ENCODE results near the gene HAO2. TPM values are rescaled to one million over a fixed set of nuclear protein-coding genes. Genes with fewer than 3 reads are reported as not detected.
A peak's percentile ranks its signal among the peaks of the same experiment; 100 is the strongest.
"Not testable (repeated sequence)": the region's sequence is repeated elsewhere in the genome, so short reads cannot be mapped to it uniquely, and the experiment has no call there.

Gene HAO2
- total RNA-seq, 2 experiments from 2014 or later: not detected

DNA sequence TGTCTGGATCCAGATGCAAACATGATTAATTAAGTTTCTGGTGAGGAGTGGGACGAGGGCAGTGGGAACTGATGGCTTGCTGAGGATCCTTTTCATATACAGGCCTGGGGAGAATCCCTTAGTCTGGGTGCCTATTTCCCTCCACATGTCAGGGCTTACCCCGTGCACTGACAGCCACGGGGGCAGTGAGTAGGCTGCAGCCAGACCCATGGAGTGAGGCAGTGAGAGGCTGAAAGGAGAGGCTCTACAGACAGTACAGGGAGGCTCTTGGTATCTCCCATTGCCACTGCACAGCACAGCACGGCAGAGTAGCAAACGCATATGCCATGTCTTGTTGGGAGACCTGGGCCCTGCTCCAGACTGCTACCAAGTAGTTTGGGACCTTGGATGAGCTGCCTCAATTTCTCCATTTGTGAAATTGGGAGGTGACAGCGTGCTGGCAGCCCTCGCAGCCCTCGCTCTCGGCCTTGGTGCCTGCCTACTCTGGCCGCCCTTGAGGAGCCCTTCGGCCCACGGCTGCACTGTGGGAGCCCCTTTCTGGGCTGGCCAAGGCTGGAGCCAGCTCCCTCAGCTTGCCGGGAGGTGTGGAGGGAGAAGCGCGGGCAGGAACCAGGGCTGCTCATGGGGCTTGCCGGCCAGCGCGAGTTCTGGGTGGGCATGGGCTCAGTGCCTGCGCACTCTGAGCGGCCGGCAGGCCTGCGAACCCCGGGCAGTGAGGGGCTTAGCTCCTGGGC lies 35.3 kb upstream of the HAO2 start:
- Mint-ChIP-seq H3K27ac (no peak overlapping the region), H3K4me1 (no peaks in the 10 kb centered on the region), H3K4me3 (no peak overlapping the region), H3K36me3 (no peaks in the 10 kb centered on the region), H3K9me3 (no peaks in the 10 kb centered on the region), H3K27me3 (peaks cover 10% of the 10 kb centered on the region)
- no peak for DNase-seq

DNA sequence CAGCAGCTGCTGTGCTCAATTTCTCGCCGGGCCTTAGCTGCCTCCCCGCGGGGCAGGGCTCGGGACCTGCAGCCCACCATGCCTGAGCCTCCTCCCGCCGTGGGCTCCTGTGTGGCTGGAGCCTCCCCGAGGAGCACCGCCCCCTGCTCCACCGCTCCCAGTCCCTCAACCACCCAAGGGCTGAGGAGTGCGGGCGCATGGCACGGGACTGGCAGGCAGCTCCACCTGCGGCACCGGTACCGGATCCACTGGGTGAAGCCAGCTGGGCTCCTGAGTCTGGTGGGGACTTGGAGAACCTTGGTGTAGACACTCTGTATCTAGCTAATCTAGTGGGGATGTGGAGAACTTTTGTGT lies 34.7 kb upstream of the HAO2 start:
- DNase-seq, H3K9me3 Mint-ChIP-seq, H3K36me3 Mint-ChIP-seq, H3K27me3 Mint-ChIP-seq, H3K27ac Mint-ChIP-seq, H3K4me1 Mint-ChIP-seq, H3K4me3 Mint-ChIP-seq: not testable (repeated sequence)

DNA sequence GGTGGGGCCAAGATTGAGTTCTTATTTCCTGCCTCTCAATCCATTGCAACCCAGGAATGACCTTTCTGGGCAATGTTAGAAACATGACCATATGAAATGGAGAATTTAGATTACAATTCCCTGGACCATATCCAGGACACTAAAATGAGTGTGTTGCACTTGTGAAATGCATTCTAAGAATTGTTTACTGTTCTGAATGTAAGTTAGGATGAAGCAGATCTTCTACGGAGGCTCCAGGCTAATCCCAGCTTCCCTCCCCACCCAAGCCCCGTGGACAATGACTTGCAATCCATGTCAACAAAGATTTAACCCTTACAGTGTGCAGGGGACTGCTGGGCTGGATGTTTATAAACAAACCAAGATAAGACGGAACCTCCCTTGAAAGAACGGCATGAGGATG lies 31.7 kb upstream of the HAO2 start:
- peaks cover 8% of the 10 kb centered on the region for H3K27me3 Mint-ChIP-seq
- H3K36me3 Mint-ChIP-seq: no peaks in the 10 kb centered on the region
- H3K27ac Mint-ChIP-seq: no peak overlapping the region
- H3K9me3 Mint-ChIP-seq: no peaks in the 10 kb centered on the region
- H3K4me1 Mint-ChIP-seq: no peaks in the 10 kb centered on the region
- no peak overlapping the region for H3K4me3 Mint-ChIP-seq
- no peak for DNase-seq

DNA sequence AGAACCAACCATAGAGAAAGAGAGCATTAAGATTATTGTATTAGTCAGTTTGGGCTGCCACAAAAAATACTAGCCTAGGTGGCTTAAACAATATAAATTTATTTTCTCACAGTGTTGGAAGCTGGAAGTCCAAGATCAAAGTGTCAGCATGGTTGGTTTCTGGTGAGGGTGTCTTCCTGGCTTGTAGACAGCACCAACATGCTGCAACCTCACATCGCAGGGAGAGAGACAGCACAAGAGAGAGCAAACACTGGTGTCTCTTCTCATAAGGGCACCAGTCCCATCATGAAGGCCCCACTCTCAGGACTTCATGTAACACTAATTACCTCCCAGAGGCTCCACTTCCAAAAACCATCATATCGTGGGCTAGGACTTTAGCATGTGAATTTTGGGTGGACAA lies 30.6 kb upstream of the HAO2 start:
- Mint-ChIP-seq H3K27ac (no peak overlapping the region), H3K36me3 (no peaks in the 10 kb centered on the region), H3K27me3 (peaks cover 8% of the 10 kb centered on the region), H3K4me1 (no peaks in the 10 kb centered on the region), H3K9me3 (no peaks in the 10 kb centered on the region), H3K4me3 (no peak overlapping the region)
- DNase-seq: no peak

DNA sequence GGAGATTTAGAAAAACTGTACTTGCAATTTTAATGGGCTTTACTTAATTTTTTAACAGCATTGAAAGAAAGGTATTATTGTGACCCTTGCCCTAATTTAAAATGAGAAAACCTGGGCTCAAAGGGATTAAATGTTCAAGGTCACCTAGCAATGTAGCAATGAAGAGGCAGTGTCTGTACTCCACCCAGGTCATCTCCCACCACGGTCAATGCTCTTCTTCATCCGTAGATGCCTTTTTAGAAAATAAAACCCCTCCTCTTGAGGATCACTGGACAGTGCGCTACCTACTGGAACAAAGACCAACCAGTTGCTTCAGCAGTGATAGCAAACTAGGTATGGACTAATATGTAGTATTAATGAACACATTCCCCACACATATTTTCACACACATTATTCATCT lies 29.8 kb upstream of the HAO2 start:
- H3K27me3 Mint-ChIP-seq: peaks cover 8% of the 10 kb centered on the region
- H3K36me3 Mint-ChIP-seq: no peaks in the 10 kb centered on the region
- H3K4me1 Mint-ChIP-seq: no peaks in the 10 kb centered on the region
- no peaks in the 10 kb centered on the region for H3K9me3 Mint-ChIP-seq
- no peak overlapping the region for H3K27ac Mint-ChIP-seq
- no peak for DNase-seq
- no peak overlapping the region for H3K4me3 Mint-ChIP-seq

DNA sequence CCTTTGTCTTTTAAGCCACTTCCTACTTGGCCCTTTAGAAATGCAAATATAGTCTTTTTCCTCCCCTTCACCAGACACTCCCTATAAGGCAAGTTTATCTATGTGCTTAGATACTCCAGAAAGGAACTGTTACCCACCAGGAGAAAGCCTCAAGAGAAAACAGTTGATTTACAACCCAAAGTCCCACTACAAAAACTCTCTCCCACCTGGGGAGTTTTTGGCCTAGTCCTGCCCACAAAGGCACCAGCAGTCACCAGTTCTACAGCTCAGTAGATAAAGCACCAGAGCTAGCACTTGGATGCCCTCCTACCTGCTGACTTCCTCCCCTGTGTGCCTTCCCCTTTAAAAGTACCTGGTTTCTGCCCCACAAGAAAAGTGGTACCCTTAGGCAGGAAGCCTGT lies 27.7 kb upstream of the HAO2 start:
- H3K9me3 Mint-ChIP-seq: no peaks in the 10 kb centered on the region
- H3K36me3 Mint-ChIP-seq: peaks cover 2% of the 10 kb centered on the region
- no peak for DNase-seq
- H3K4me3 Mint-ChIP-seq: no peak overlapping the region
- H3K27me3 Mint-ChIP-seq: peaks cover 8% of the 10 kb centered on the region
- H3K4me1 Mint-ChIP-seq: no peaks in the 10 kb centered on the region
- no peak overlapping the region for H3K27ac Mint-ChIP-seq

DNA sequence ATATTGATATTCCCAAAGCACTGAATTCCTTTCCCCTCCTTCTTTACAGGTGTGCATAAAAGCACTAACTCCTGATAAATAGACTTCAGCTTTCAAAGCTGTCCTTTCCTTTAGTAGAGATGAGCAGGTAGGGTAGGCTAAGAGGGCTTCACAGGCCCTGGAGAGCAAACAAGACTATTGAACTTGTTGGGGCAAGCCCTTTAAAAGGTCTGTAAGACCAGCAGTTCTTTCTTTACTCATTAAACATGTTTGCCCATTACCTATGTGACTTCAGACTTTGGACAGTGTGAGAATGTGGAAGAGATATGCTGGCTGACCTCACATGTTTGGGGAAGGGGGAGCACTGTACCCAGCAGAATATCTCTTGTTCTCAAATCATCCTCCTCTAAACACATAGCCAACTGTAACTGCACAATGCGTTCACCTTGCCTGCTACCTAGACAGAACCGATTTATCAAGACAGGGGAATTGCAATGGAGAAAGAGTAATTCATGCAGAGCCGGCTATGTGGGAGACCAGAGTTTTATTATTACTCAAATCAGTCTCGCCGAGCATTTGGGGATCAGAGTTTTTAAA lies 27.1 kb upstream of the HAO2 start:
- no peak overlapping the region for H3K27ac Mint-ChIP-seq
- peaks cover 8% of the 10 kb centered on the region for H3K27me3 Mint-ChIP-seq
- H3K4me3 Mint-ChIP-seq: no peak overlapping the region
- peaks cover 2% of the 10 kb centered on the region for H3K36me3 Mint-ChIP-seq
- no peak for DNase-seq
- H3K9me3 Mint-ChIP-seq: no peaks in the 10 kb centered on the region
- H3K4me1 Mint-ChIP-seq: no peaks in the 10 kb centered on the region

DNA sequence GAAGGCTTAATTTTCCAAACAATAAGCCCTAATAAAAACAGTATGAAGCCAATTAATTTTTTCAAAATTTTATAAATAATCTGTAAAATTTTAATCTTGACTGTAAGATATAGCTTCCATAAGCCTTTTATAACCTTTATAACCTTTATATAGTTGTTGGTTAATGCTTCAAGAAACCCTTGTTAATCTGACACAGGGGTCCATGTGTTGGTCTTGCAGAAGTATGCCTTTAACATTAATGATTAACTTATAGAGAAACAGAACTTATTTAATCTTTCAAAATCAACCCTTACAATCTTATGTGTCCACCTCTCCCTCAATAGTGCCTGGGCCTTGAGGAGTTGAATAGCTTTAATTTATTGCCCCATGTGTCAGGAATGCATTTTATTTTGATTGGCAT lies 23.2 kb upstream of the HAO2 start:
- Mint-ChIP-seq H3K4me1 (peaks cover 10% of the 10 kb centered on the region), H3K36me3 (peaks cover 4% of the 10 kb centered on the region), H3K4me3 (no peak overlapping the region), H3K9me3 (peaks cover 2% of the 10 kb centered on the region), H3K27me3 (peaks cover 17% of the 10 kb centered on the region), H3K27ac (no peak overlapping the region)
- no peak for DNase-seq

DNA sequence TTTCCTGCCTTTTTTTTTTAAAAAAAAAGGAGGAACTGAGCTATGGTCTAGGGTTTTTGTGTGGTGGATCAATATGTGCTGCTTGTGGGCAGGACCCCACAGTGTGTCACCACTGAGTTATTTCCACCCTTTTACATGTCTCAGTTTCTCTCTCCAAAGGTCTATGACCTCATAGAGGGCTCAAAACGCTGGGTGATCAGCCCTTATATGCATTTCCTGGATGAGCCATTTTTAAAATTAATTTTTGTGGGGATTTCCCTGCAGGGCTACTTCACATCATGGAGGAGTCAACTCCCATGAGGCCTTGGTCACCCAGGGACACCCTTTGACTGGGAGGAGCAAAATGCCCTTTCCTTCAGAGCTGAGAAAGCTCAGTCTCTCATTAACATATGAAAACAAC lies 20.7 kb upstream of the HAO2 start:
- Mint-ChIP-seq H3K36me3 (peaks cover 4% of the 10 kb centered on the region), H3K4me1 (peaks cover 10% of the 10 kb centered on the region), H3K4me3 (no peak overlapping the region), H3K27me3 (peaks cover 22% of the 10 kb centered on the region), H3K27ac (peak overlapping the region; percentile 9), H3K9me3 (peaks cover 2% of the 10 kb centered on the region)
- peak; percentile 40 for DNase-seq

DNA sequence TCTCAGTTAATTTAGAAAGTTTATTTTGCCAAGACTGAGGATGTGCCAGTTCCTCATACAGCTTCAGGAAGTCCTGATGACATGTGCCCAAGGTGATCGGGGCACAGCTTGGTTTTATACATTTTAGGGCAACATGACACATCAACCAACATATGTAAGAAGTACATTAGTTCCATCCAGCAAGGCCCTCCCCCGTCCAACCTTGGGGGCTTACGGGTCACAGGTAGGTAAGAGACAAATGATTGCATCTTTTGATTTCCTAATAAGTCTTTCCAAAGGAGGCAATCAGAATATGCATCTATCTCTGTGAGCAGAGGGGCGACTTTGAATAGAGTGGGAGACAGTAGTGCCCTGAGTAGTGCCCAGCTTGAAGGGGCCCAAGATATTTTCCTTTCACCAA lies 19.6 kb upstream of the HAO2 start:
- no peak for DNase-seq
- Mint-ChIP-seq H3K27ac (no peak overlapping the region), H3K4me3 (no peak overlapping the region), H3K27me3 (peaks cover 23% of the 10 kb centered on the region), H3K4me1 (peaks cover 10% of the 10 kb centered on the region), H3K36me3 (peaks cover 4% of the 10 kb centered on the region), H3K9me3 (peaks cover 2% of the 10 kb centered on the region)

DNA sequence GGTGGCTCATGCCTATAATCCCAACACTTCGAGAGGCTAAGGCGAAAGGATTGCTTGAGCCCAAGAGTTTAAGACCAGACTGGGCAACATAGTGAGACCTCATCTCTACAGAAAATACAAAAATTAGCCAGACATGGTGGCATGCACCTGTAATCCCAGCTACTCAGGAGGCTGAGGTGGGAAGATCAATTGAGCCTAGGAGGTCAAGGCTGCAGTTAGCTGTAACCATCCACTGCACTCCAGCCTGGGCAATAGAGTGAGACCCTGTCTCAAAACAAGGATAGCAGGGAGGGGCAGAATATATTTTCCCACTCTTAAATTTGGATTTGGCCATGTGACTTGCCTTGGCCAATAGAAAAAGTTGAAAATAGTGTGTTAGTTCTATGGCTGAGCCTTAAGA lies 17.7 kb upstream of the HAO2 start:
- not testable (repeated sequence) for H3K27ac Mint-ChIP-seq, DNase-seq, H3K4me3 Mint-ChIP-seq, H3K9me3 Mint-ChIP-seq, H3K36me3 Mint-ChIP-seq
- Mint-ChIP-seq H3K4me1 (peaks cover 10% of the 10 kb centered on the region), H3K27me3 (peaks cover 25% of the 10 kb centered on the region)

DNA sequence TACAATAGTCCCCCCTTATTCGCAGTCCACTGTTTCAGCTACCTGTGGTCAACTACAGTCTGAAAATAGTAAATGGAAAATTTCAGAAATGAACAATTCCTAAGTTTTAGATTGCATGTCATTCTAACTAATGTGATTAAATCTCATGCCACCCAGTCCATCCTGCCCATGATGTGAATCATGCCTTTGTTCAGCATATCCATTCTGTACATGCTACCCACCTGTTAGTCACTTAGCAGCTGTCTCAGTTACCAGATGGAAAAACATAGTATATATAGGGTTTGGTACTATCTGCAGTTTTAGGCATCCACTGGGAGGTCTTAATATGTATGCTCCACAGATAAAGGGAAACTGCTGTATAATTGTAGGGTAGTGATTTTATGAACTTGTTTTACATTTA lies 16.6 kb upstream of the HAO2 start:
- Mint-ChIP-seq H3K27me3 (peaks cover 29% of the 10 kb centered on the region), H3K36me3 (peaks cover 2% of the 10 kb centered on the region), H3K4me3 (no peak overlapping the region), H3K27ac (no peak overlapping the region), H3K9me3 (peaks cover 4% of the 10 kb centered on the region), H3K4me1 (peaks cover 10% of the 10 kb centered on the region)
- no peak for DNase-seq

DNA sequence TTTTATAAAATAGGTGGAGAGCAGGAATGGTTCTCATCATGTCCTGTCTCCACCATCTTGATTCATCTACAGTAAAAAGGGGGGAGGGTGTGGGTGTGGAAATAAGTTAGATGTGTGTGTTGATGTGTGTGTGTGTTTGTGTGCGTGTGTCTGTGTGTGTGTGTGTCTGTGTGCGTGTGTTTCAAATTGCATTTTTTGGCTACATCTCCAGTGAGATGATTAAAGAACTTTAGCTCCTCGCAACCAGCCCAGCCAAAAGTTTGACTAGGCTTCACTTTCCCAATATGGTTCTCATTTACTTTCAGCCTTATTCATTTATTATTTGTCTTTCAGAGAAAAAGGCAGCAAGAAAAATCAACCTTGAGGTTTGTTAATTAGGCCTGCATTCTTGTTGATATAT lies 14.7 kb upstream of the HAO2 start:
- no peaks in the 10 kb centered on the region for H3K36me3 Mint-ChIP-seq

DNA sequence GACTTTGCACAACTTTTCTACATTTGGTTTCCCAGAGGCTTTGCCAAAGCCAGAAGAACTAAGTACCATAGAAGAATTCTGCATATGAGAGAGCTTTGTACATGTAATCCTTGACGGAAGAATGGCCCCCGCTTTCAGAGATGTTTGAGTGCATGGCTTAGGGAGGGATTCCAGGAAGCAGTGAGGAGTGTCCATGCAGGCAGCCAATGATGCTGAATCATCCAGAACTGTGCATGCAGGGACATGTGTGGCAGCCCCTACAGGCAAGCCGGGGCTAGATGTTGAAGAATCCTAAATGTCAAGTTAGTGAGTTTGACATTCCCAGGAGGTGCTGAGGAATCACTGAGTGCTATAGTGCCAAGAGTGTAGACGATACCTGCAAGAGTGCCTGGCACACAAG lies 9.9 kb upstream of the HAO2 start:
- H3K27ac Mint-ChIP-seq: no peak overlapping the region
- no peaks in the 10 kb centered on the region for H3K36me3 Mint-ChIP-seq
- H3K4me1 Mint-ChIP-seq: no peaks in the 10 kb centered on the region
- no peak for DNase-seq
- H3K27me3 Mint-ChIP-seq: peaks cover 18% of the 10 kb centered on the region
- H3K9me3 Mint-ChIP-seq: peaks cover 2% of the 10 kb centered on the region
- no peak overlapping the region for H3K4me3 Mint-ChIP-seq

More for the DNA sequence above, 14.7 kb upstream of the HAO2 start:
- no peak overlapping the region for H3K4me3 Mint-ChIP-seq
- DNase-seq: no peak
- no peak overlapping the region for H3K27ac Mint-ChIP-seq
- no peaks in the 10 kb centered on the region for H3K4me1 Mint-ChIP-seq
- peaks cover 2% of the 10 kb centered on the region for H3K9me3 Mint-ChIP-seq
- peaks cover 25% of the 10 kb centered on the region for H3K27me3 Mint-ChIP-seq

DNA sequence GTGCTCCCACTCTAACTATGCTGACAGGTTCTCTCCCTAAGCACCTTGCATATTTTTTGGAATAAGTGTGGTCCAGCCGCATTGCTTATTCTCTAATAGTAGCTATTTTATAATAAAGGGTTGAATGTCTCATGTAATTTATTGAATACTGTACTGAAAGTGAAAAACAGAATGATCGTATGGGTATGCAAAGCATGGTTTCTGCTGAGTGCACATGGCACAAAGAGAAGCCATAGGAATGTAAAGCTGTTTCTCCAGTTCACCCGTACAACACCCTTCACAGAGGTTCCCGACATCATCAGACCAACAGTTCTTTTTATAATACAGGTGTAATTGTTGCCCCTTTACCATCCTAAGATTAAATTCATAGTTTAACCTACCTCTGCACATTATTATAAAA lies 8.9 kb upstream of the HAO2 start:
- DNase-seq: no peak
- no peaks in the 10 kb centered on the region for H3K36me3 Mint-ChIP-seq
- H3K27ac Mint-ChIP-seq: no peak overlapping the region
- peaks cover 2% of the 10 kb centered on the region for H3K9me3 Mint-ChIP-seq
- H3K27me3 Mint-ChIP-seq: peaks cover 18% of the 10 kb centered on the region
- no peak overlapping the region for H3K4me3 Mint-ChIP-seq
- no peaks in the 10 kb centered on the region for H3K4me1 Mint-ChIP-seq

DNA sequence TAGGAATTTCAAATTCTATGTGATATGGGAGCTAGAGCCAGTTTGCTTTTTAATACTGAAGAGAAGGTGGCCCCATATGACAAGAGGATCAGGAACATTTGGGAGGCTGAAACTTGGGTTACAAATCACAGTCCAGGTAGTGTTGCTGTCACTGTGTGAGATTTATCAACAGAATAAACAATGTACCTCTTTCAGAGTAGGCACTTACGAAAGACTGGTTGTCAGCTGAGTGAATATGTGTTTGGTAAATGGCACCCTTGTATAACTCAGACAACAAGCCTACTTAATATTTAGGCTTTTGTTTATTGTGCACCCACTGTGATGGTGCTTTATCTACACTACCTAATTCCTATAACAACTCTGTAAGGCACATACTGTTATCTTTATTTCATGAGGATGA lies 7.4 kb upstream of the HAO2 start:
- no peaks in the 10 kb centered on the region for H3K4me1 Mint-ChIP-seq
- peaks cover 13% of the 10 kb centered on the region for H3K27me3 Mint-ChIP-seq

More for the DNA sequence above, 7.4 kb upstream of the HAO2 start:
- DNase-seq: no peak
- H3K9me3 Mint-ChIP-seq: no peaks in the 10 kb centered on the region
- no peaks in the 10 kb centered on the region for H3K36me3 Mint-ChIP-seq
- no peak overlapping the region for H3K27ac Mint-ChIP-seq
- no peak overlapping the region for H3K4me3 Mint-ChIP-seq

Measured in activated naive CD8-positive, alpha-beta T cell treated with anti-CD3 and anti-CD28 coated beads for 36 hours (primary cell).